ENCODE data around the gene BPIFA3.

The BPIFA3 gene

GRCh38 chr20:33246077-33246476, 28.9 kb downstream of the BPIFA3 start:
- DNase-seq (ENCODE audit: low spot score) = no peak
- no peak for TF ChIP-seq CTCF (IDR thresholded peaks at IDR 0.05; ENCODE audit: extremely low read depth, missing control alignments)

- TF ChIP-seq CTCF (IDR thresholded peaks at IDR 0.05; ENCODE audit: extremely low read depth, missing control alignments) = no peak
- DNase-seq (ENCODE audit: low spot score) = no peak
These were observed 32.3 kb downstream of the BPIFA3 start for GRCh38 chr20:33249456-33249855.

GRCh38 chr20:33250666-33251065, 33.5 kb downstream of the BPIFA3 start:
- TF ChIP-seq CTCF (IDR thresholded peaks at IDR 0.05; ENCODE audit: extremely low read depth, missing control alignments) = no peak
- DNase-seq (ENCODE audit: low spot score) = no peak

- no peak for TF ChIP-seq CTCF (IDR thresholded peaks at IDR 0.05; ENCODE audit: extremely low read depth, missing control alignments)
- no peak for DNase-seq (ENCODE audit: low spot score)
These were observed 34.3 kb downstream of the BPIFA3 start for GRCh38 chr20:33251496-33251895.

GRCh38 chr20:33252460-33252859, 35.3 kb downstream of the BPIFA3 start:
- no peak for DNase-seq (ENCODE audit: low spot score)
- no peak for TF ChIP-seq CTCF (IDR thresholded peaks at IDR 0.05; ENCODE audit: extremely low read depth, missing control alignments)

- no peak for TF ChIP-seq CTCF (IDR thresholded peaks at IDR 0.05; ENCODE audit: extremely low read depth, missing control alignments)
- DNase-seq (ENCODE audit: low spot score) = no peak
These were observed 37.9 kb downstream of the BPIFA3 start for GRCh38 chr20:33255005-33255404.

GRCh38 chr20:33257237-33257636, 40.1 kb downstream of the BPIFA3 start:
- DNase-seq (ENCODE audit: low spot score) = no peak
- no peak for TF ChIP-seq CTCF (IDR thresholded peaks at IDR 0.05; ENCODE audit: extremely low read depth, missing control alignments)
